NCI-H2227 treated with DMSO at 0.1 percent for 48 hours (cell line): ENCODE measurements around the gene RBM17.
"Not testable (repeated sequence)": the region's sequence is repeated elsewhere in the genome, so short reads cannot be mapped to it uniquely, and the experiment has no call there.

Source experiments
- DNase-seq: peaks from one replicate; lab custom pipeline; 2025; lab: John Stamatoyannopoulos, UW

The RBM17 gene, protein sequence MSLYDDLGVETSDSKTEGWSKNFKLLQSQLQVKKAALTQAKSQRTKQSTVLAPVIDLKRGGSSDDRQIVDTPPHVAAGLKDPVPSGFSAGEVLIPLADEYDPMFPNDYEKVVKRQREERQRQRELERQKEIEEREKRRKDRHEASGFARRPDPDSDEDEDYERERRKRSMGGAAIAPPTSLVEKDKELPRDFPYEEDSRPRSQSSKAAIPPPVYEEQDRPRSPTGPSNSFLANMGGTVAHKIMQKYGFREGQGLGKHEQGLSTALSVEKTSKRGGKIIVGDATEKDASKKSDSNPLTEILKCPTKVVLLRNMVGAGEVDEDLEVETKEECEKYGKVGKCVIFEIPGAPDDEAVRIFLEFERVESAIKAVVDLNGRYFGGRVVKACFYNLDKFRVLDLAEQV

DNA sequence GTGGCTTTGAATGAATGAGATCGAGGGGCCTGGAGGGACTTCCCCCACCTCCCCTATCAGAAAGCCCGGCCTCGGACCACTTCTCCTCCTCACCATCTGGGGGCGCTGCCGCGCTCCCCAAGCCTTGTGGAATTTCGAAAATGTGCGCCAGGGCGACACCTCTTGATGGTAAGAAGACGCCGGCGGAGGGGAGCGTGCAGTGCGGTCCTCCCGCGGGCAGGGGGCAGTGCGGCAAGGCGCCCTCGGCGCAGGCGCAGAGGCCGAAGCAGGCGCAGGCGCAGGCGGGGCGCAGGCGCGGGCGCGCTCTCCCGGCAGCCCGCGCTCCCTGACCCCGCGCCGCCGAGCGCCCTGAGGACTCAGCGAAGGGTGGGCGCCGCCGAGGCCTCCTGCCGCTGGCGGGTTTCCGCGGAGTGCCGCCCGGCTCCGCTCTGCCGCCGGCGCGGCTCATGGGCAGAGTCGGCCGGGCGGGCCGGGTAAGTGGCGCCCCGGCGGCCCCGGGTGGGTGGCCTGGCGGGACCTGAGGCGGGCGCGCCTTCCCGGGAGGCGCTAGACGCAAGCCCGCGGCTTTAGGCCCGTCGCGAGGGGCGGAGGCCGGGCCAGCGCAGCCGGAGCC is at the start of gene RBM17:
Gene RBM17, plus strand, starts transcription at position 314 of the 613 bp plus-strand sequence. CDS start 8,032 bp downstream, outside the sequence.
- DNase-seq, result peak; percentile 89

DNA sequence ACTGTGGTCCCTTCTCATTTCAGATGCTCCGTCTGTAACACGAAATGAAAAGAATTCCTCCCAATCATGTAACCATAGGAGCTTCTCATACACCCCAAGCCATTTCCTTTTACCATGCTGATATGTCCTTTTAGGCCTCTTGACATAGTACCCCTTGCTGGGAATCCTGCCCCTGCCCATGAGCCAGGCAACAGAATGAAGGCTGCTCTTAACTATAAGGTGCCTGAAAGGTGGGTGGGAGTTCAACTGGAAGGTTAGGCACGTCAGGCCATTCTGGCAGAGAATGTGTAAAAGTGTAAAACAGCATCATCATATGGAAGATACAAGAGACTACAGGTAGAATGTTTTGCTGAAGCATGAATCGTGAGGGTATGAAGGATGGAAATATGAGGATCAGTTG is 49.1 kb upstream of the RBM17 start:
- DNase-seq, result no peak

DNA sequence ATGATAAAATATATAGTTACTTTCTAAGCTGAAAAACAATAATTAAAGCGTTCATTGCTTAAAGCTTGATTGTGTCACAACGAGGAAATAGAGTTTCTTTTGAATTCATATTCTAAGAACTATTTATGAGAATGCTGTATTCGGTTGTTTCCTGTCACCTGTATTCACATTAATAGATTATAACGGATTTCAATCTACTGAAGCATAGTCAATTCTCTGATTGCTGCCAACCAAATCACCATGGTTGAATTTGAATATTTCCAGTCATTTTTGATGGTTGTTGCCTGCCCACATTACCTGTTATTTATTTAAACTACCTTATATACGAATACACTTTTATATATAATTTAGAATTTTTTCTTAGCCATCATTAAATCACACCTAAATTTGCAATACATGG is 48.6 kb upstream of the RBM17 start:
- DNase-seq, result no peak

DNA sequence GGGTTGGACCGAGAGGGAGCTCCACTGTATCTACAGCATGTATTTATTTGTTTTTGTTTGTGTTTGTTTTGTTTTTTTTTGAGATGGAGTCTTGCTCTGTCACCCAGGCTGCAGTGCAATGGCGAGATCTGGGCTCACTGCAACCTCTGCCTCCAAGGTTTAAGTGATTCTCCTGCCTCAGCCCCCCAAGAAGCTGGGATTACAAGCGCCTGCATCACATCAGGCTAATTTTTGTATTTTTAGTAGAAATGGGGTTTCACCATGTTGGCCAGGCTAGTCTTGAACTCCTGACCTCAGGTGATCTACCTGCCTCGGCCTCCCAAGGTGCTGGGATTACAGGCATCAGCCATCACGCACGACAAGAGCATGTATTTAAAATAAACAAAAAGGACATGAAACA is 45.5 kb upstream of the RBM17 start:
- DNase-seq, result not testable (repeated sequence)

DNA sequence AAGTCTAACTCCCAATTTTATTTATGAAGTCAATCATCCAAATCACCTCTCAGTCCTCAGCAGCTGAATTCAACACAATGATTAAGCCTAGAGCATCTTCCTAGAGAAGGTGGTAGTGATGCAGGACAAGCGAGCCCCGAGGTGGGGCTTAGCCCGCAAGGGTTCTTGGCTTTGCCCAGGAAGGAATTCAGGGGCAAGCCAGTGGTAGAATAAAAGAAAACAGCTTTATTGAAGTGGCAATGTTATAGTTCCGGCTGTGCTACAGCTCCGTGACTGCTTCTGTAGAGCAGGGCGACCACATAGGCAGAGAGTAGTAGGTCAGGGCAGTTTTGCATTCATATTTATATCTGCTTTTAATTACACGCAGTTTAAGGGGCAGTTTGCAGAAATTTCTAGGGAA is 44.8 kb upstream of the RBM17 start:
- no peak for DNase-seq

DNA sequence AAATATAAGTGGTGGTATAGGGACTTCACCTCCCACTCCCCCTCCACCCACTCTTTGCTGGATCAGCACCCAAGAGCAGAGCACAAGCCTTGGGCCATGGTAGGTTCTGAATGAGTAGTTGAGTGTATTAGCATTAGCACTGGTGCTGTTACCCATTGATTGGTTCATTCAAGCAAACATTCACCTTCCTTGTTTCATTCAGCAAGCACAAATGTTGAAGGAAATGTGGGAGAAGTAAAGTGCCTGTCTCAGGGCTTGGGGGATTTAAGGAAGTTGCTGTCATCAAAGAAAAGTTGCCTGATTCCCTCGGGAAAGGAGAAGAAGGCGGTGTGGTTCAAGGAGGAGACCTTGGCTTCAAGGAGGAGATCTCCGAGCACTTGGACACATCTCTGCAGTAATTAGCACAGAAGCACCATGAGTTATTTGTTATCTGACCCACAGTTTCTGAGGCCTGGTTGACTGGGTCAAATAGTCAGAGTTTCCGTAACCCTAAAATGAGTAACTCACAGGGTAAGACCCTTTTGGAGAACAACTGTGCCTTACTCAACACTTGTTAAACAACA is 44.0 kb upstream of the RBM17 start:
- DNase-seq, result no peak

DNA sequence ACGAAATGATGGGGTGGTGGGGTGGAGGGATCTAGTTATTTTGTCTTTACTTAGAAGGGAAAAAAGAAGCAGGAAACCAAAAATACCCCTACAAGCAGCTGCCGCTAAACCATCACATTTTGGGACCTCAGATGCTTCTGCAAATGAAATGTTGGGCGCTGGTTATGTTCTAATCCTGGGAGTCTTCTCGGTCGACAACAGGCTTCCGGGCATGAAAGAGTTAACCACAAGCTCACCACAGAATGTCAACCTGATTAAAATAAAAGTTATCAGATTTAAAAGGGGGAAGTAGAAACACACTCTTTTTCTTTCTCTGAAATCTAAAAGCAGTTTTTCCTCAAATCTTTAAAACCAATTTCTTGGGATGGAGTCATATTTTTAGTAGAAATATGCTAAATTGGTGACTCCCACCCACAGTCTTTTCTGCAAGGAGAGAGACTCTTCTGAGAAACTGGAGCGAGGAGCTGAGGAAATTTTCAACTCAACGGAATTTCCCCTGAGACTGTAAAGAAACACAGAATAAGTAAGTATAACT is 43.5 kb upstream of the RBM17 start:
- no peak for DNase-seq

DNA sequence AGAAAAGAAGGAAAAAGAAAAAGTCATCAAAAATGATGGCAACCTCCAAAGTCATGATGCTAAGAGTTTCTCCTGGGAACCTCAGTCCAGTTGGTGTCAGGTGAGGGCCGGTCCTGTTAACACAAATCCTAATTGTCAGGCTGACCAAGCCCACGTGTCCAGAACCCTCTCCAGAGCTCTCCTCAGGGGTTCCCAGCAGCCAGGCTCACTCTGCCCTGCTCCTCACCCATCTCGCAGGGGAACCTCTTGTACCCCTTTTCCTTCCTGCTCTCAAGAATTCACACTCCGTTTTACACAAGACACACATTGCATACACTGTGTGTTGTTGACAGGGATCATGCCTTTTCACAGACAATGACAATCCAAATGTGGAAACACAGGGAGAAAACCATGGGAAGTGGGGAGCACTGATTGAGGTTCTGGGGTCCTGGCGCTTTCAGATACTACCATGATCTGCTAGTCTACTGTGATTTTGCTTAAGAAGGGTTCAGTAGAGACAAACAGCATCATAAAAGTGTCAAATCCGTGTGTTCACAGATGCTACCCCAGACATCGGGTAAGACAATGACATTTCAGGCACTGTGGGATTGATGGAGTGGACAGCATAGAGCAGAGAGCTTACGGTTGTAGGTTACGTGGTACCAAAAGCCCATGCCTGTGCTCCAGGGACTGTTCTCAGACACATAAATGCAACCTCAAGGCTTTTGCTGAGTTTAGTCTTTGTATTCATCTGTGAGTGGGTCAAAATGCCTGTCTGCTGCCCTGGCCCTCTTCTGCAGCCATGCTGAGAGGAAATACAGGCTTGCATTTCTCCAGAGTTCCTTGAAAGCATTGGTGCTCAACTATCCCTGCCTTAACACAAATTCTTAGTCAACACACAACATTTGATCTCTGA is 42.7 kb upstream of the RBM17 start:
- no peak for DNase-seq

DNA sequence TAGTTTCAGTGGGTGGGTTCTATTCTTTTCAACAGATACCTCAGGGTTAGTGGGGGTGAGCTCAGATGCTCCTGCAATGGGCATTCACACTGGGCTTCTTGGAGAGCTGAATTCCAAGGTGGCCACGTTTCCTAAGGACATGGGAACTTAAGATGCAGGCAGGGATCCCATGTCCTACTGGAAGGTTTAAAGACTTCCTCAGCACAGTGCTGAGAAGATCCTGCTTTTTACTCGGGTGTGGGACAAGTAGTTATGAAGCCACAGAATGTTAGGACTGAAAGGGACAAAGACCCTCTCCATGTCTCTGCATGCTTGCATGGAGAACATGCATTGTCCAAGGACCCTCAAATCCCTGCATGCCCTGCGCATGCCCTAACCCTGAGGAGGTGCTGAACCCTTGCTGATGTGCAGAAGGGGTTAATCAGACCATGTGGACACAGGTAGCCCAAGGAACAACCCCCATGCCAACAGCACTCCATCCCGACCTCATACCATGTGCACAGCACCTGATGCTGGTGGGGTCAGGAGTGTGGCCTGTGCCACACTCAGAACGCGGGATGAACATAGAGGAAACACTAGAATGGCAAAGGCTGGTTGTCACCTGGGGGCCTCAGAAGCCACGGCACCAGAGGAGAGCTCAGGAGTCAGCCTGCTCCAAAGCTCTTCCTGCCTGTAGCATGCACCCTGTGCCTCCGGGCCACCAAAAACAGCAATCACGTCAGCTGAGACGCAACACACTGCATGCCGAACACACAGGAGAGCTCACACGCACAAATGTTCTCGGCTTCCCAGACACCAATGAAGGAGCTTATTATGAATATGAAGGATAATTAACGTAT is 41.8 kb upstream of the RBM17 start:
- no peak for DNase-seq

DNA sequence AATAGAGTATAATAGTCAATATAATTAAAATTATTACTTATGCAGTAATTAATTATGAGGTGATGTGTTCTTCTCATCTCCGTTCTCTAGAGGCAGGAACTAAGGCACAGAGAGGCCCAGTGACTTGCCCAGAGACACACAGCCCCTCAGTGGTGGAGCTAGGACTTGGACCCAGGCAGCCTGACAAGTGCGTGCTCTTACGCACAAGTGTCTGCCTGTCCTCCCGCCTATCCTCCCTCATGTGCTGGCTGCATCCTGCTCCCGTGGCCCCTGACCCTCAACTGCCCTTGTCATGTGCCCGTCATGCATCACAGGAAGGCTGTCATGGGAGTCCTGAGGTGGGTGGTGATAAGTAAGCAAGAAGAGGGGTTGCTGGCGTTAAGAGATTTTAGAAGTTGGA is 41.0 kb upstream of the RBM17 start:
- DNase-seq, result no peak

DNA sequence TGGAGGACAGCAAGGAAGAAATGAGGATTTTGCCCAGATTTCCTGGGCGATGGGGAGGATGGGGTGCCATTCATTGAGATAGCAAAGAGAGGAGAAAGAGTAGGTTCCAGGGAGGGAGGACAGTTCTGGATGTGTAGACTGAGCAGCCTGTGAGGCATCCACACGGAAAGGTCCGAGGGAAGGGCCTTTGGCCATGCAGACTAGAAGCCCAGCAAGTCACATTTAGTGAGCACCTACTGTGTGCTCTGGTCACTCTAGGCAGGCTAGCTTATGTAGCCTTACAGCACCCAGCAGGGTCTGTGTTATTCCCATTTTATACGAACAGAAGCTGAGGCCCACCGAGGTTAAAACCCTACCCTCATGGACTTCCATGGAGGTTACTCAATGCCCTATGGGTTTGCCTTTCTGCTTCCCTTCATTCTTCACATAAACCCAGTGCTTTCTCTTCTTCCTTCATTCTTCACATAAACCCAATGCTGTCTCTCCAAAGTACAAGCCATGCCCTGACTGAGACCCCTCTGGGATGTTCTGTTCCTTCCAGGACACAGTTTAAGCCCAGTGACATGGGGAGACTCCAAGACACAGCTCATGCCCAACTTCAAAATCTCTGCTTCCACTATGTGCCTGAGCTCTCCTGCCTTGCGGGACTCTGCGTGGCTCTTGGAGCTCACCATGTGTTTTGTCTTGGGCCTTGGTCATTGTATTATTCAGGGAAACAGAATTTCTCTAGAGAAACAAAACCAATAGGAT is 40.4 kb upstream of the RBM17 start:
- DNase-seq, result no peak

DNA sequence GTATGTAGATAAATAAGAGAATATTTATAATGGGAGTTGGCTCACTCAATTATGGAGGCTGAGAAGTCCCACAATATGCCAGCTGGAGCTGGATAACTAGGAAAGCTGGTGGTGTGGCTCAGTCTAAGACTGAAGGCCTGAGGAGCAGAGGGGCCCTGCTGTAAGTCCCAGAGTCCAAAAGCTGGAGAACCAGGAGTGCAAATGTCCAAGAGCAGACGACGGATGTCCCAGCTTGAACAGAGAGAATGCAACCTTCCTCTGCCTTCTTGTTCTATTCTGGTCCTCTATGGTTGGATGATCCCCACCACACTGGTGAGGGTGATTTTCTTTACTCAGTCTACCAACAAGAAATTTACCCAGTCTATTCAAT is 39.8 kb upstream of the RBM17 start:
- no peak for DNase-seq

DNA sequence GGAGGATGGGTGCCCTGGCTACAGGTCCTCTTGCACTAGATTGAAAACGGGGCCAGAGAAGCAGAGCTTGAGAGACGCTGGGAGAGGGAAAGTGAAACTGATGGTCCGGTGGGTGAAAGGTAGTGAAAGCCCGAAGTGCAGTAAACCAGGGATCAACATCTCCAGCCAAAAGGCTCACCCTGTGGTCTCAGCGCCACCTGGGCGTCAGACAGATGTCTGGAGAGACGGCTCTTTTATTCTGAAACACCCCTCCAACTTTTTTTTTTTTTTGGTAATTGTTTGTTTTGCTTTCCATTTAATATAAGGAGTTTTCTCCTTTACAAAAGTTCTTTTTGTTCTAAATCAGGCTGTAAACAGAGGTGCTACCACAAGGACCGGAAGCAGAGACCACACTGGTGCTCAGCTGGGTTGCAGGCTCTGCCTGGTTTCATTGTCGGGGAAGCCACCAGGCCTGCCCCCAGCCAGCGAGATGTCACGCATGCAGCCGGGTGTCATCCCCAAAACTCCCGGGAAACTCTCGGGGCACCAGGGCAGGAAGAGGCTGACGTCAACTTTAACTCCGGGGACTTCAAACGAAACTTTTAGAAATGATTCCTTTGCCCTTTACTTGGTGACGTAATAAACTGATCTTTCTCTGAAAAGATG is 37.9 kb upstream of the RBM17 start:
- DNase-seq, result no peak

DNA sequence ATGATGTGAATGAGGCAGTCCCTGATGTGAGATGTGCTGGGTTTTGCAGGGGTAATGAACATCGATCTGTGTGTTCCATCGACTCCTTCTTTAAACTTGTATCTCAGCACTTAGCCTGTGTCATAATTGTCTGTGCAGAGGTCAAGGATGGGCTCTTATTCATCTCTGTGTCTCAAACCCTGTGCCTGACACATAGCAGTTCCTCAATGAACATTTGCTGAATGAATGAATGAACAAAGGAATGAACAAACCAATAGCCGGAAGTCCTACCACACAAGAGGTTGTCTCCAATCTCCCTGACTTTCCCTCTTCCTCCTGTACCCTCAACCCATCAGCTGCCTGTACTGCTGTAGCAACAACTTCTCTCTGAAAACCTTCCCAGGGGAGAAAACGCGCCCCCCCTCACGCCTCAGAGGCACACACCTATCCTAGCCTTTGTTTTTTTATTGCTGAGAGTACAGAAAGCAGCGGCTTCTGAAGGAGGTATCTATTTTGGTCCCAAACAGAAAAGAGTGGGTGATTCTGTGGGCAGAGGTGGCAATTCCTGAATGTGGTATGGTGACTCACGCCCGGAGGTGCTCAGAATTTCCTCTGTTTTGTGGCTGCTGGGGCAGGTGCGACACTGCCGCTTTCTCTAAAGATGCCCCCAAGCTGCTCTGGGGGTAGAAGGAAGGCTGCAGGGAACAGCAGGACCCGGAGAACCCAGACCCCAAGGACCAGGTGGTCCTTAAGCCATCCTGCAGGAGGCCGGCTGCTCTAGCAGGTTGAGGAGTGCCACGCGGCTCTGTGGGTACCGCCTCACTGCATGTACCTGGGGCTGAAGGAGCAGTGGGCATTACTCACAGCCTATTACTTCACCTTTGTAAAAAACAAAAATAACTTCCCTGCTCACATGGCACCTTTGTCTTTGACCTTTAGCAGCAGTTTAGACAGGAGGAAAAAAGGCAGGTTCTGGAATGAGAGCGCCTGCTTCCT is 36.3 kb upstream of the RBM17 start:
- DNase-seq, result no peak

DNA sequence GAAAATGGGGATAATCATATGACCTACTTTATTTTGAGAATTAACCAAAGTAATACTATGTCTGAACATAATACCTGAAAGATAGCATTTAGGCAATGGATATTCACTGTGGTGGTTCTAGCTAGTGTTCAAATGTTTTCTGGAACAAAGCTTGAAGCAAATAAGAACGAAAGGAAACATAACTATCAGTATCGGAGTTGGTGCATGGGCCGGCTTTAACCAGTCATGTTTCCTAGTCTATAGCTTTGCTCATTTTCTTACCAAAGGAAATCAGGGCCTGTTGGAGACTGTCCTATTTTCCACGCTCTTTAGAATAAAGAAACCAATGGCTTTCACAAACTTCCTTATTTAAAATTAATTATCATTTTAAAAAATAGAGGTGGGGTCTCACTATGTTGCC is 35.5 kb upstream of the RBM17 start:
- no peak for DNase-seq

DNA sequence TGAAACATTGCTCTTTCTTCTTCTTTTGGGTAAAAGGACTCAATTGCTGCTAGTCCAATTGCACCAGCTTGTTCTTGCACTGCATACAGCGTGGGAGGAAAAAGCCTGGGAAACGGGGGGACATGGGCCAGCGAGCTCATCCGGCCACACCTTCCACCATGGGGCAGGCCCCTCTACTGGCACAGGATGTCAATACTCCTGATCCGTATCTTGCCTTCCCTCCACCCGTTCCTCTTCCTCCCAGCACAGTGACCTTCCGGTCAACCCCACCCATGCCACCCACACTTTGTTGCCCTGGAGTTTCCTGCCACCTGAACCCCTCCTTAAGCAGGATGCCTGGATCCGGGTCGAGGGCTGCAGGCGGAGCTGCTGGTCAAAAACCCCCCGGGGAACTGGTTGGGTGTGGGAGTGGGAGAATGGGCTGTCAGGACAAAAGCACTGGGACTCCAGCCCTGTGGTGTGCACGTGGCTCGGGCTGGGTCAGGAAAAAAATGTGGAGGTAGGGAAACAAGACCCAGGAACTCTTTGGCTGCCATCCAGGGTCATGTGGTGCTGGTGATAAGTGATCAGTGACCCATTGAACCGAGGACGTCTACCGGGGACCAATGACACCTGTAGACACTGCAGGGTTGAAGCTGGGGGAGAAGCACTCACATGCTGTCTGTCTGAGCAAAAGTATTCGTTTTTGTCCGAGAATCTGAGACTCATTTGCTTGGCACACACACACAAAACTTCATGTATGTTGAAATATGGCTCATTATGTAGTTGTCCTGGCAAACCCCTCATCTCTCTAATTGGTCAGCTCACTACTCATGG is 34.8 kb upstream of the RBM17 start:
- no peak for DNase-seq

DNA sequence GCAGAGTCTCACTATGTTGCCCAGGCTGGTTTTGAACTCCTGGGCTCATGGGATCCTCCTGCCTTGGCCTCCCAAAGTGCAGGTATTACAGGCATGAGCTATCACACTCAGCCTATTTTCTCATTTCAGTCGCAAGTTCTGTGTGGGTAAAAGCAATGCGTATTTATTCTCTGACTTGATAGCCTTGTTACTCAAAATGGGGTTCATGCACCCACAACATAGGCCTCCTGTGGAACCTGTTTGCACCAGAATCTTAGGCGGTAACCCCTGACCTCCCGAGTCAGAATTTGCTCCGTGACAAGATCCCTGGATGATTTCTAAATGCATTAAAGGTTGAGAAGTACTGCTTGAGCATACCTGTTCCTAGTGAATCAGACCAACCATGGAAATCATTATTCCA is 34.0 kb upstream of the RBM17 start:
- DNase-seq, result no peak

DNA sequence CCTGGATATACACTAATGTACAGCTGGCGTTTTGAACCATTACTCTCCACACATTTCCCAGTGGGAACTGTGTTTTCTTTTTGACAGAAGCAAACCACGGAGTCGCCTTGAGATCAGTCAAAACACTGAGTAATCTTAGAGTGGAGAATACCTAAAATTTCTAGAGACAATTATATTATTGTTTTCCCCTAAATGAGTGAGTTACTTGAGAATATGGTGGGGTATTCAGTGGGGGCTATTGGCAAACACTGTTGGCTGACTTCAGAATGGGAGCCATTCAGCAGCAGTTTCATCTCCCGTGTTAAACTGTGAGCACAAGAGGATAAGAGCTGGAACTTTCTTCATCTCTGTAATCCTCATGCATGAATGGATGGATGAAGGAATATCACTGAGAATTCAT is 32.9 kb upstream of the RBM17 start:
- no peak for DNase-seq
